Measurements from ENCODE around the gene FILIP1. TPM values are rescaled to one million over a fixed set of nuclear protein-coding genes. Genes with fewer than 3 reads are reported as not detected.

FILIP1 gene
- total RNA-seq, 4 donors from 2014 or later, result 41.7 to 53.3 (median 48.4) TPM

DNA sequence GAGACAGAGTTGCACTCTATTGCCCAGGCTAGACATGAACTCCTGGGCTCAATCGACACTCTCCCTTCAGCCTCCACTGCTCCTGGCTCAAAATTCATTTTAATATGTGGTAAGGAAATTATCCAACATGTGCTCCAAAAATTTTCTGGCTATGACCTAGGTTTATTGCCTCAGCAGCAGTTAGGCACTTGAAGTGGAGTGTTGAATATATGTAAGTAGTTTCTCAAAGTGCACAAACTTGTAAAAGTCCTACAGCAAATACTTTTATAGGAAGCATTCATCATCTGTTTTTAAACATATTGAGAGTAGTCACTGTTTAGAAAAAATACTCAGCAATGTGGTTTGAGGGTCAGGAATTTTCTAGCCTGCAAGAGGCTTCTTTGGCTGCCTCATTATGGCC, 13.2 kb downstream of the FILIP1 start:
- no peaks in the 10 kb centered on the region for H3K36me3 ChIP-seq
- 27% methylated on average over 1 of the region's 1 CpG for WGBS
- H3K27me3 ChIP-seq, result no peaks in the 10 kb centered on the region
- no peak for DNase-seq (ENCODE audit: extremely low spot score)
- H3K9me3 ChIP-seq, result no peaks in the 10 kb centered on the region
- TF ChIP-seq EP300 (IDR thresholded peaks at IDR 0.05) (no peak), POLR2AphosphoS5 (IDR thresholded peaks at IDR 0.05) (no peak), POLR2A (IDR thresholded peaks at IDR 0.05; ENCODE audit: low read depth) (no peak)
- TF ChIP-seq, protein P1, sequence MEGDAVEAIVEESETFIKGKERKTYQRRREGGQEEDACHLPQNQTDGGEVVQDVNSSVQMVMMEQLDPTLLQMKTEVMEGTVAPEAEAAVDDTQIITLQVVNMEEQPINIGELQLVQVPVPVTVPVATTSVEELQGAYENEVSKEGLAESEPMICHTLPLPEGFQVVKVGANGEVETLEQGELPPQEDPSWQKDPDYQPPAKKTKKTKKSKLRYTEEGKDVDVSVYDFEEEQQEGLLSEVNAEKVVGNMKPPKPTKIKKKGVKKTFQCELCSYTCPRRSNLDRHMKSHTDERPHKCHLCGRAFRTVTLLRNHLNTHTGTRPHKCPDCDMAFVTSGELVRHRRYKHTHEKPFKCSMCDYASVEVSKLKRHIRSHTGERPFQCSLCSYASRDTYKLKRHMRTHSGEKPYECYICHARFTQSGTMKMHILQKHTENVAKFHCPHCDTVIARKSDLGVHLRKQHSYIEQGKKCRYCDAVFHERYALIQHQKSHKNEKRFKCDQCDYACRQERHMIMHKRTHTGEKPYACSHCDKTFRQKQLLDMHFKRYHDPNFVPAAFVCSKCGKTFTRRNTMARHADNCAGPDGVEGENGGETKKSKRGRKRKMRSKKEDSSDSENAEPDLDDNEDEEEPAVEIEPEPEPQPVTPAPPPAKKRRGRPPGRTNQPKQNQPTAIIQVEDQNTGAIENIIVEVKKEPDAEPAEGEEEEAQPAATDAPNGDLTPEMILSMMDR (IDR thresholded peaks at IDR 0.05), result no peak
- intact Hi-C loops (cut with DNase I), result no loop called here
- H3K27ac ChIP-seq (replicated peaks in 1 of 4), result peak overlapping the region; percentile 65 to 89 (median 74)
- no peak overlapping the region for H3K4me3 ChIP-seq
- H3K4me1 ChIP-seq, result peaks cover 57 to 68% (median 64%) of the 10 kb centered on the region in 4 donors

DNA sequence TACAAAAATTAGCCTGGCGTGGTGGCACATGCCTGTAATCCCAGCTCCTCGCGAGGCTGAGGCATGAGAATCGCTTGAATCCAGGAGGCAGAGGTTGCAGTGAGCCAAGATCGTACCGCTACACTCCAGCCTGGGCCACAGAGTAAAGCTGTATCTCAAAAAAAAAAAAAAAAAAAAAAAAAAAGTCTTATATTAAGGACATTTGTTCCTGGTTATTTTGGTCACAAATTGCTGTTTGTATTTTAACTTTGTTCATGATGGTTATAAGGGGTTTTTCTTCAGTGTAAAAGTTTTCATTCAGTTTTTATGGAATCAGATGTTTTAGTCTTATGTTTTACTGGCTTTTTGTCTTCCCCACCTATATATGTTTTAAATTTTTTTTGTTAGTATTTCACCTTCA, 13.9 kb downstream of the FILIP1 start:
- Histone ChIP-seq H3K4me3 (no peak overlapping the region), H3K36me3 (no peaks in the 10 kb centered on the region), H3K9me3 (no peaks in the 10 kb centered on the region), H3K27ac (replicated peaks in 1 of 4) (peak overlapping the region in 3 of 4 donors; percentile 65 to 89 (median 72)), H3K27me3 (no peaks in the 10 kb centered on the region), H3K4me1 (peaks cover 52 to 66% (median 63%) of the 10 kb centered on the region in 4 donors)
- no peak for DNase-seq (ENCODE audit: extremely low spot score)
- TF ChIP-seq EP300 (IDR thresholded peaks at IDR 0.05), result no peak
- TF ChIP-seq POLR2A (IDR thresholded peaks at IDR 0.05; ENCODE audit: low read depth), result no peak
- TF ChIP-seq, protein P1 (IDR thresholded peaks at IDR 0.05), result no peak
- no peak for TF ChIP-seq POLR2AphosphoS5 (IDR thresholded peaks at IDR 0.05)
- 91% methylated on average over 6 of the region's 6 CpGs for WGBS
- intact Hi-C loops (cut with DNase I), result no loop called here

DNA sequence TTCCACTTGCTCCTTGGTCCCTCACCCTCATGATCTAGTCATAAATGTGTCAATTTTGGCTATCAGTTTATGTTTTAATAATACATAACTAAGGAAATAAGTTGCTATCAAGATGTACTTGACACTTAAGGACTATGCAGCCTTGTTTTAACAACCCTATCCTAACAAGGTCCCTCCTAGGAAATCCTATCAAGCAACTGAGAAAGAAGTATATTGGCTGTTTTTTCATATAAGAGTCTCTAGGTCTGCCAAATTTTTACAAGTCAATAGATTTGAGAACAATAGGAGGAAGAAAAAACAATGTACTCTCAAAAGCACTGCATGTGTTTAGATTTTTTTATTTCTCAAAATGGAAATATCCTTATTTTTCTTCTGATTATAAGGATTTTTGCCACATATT, 14.7 kb downstream of the FILIP1 start:
- H3K4me1 ChIP-seq, result peaks cover 51 to 68% (median 60%) of the 10 kb centered on the region in 4 donors
- H3K27ac ChIP-seq (replicated peaks in 1 of 4), result peak overlapping the region in 1 of 4 donors; percentile 89
- TF ChIP-seq POLR2AphosphoS5 (IDR thresholded peaks at IDR 0.05), result no peak
- TF ChIP-seq POLR2A (IDR thresholded peaks at IDR 0.05; ENCODE audit: low read depth), result no peak
- TF ChIP-seq, protein P1 (IDR thresholded peaks at IDR 0.05), result no peak
- TF ChIP-seq EP300 (IDR thresholded peaks at IDR 0.05), result no peak
- H3K27me3 ChIP-seq, result no peaks in the 10 kb centered on the region
- intact Hi-C loops (cut with DNase I), result no loop called here
- no peaks in the 10 kb centered on the region for H3K9me3 ChIP-seq
- no peaks in the 10 kb centered on the region for H3K36me3 ChIP-seq
- H3K4me3 ChIP-seq, result no peak overlapping the region
- DNase-seq (ENCODE audit: extremely low spot score), result no peak

DNA sequence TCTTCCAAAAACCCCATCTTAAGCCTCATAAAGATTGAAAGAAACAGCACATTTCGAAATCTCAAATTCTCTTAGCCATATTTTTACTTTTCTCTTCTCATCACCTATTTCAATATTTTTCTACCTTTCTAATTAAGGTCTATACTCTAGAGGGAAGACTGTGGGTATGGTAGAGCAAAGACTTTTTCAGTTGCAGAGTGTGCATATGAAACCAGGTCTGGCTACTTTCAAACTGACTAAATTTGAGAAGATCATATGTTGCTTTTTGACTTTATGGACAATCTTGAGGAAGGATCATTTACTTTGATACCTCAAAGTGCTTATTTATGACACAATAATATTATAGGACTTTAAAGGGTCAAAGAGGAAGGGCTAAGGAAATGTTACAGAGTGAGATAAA, 20.7 kb downstream of the FILIP1 start:
- Histone ChIP-seq H3K27me3 (no peaks in the 10 kb centered on the region), H3K4me3 (no peak overlapping the region), H3K36me3 (no peaks in the 10 kb centered on the region), H3K9me3 (no peaks in the 10 kb centered on the region), H3K4me1 (peaks cover 7 to 22% (median 14%) of the 10 kb centered on the region in 4 donors), H3K27ac (replicated peaks in 1 of 4) (no peak overlapping the region)
- 95% methylated on average over 1 of the region's 1 CpG for WGBS
- intact Hi-C loops (cut with DNase I), result no loop called here
- no peak for DNase-seq (ENCODE audit: extremely low spot score)
- TF ChIP-seq, protein P1 (IDR thresholded peaks at IDR 0.05), result no peak
- TF ChIP-seq POLR2A (IDR thresholded peaks at IDR 0.05; ENCODE audit: low read depth) (no peak), POLR2AphosphoS5 (IDR thresholded peaks at IDR 0.05) (no peak), EP300 (IDR thresholded peaks at IDR 0.05) (no peak)

DNA sequence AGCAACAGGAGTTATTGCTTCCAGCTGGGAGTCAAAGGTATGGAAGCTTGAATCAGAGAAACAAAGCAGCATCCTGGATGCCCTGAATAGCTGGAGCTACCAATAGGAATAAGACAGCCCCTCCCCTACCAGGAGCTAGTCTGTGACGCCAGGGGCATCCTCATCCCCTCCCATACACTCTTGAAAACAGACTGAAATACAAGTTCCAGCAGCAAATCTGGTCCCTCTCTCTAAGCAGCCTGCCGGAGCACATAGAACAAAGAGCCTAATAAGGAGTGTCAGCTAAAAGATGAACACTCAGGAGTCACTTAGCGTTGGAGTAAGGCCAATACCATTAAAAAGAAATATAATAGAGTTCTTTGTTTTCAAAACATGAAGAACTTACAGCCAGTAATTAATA, 25.6 kb downstream of the FILIP1 start:
- 18% methylated on average over 3 of the region's 3 CpGs for WGBS
- no peak for DNase-seq (ENCODE audit: extremely low spot score)

More for the DNA sequence above, 25.6 kb downstream of the FILIP1 start:
- no peaks in the 10 kb centered on the region for H3K9me3 ChIP-seq
- TF ChIP-seq POLR2AphosphoS5 (IDR thresholded peaks at IDR 0.05) (peak in 1 of 2 donors; percentile 24), EP300 (IDR thresholded peaks at IDR 0.05) (no peak)
- peak overlapping the region in 2 of 4 donors; percentile 4 for H3K4me3 ChIP-seq
- H3K27me3 ChIP-seq, result no peaks in the 10 kb centered on the region
- no peaks in the 10 kb centered on the region for H3K36me3 ChIP-seq
- intact Hi-C loops (cut with DNase I), result no loop called here
- H3K27ac ChIP-seq (replicated peaks in 1 of 4), result peak overlapping the region; percentile 72 to 87 (median 82)
- peaks cover 28 to 46% (median 38%) of the 10 kb centered on the region in 4 donors for H3K4me1 ChIP-seq
